Caco-2 (cell line): ENCODE data around the gene PATE4. TPM values are rescaled to one million over a fixed set of nuclear protein-coding genes. Genes with fewer than 3 reads are reported as not detected.

Source experiments
- BruUV-seq: library from RNA; stranded (reverse); fragments of 400-500 nt; replicated peaks from 2 replicates; lab custom pipeline; 2021; lab: Mats Ljungman, UMichigan
- CTCF ChIA-PET: fragments of 300-600 bp; sonication (Branson Sonifier 250); formaldehyde crosslinking; loops from one replicate; lab custom pipeline; 2022; ENCODE audit warnings: antibody characterized with exemption; lab: Charles Lee
- POLR2A ChIA-PET: fragments of 300-600 bp; sonication (Branson Sonifier 250); formaldehyde crosslinking; loops from one replicate; lab custom pipeline; 2022; ENCODE audit warnings: antibody characterized with exemption; lab: Charles Lee
- DNase-seq, 2 experiments: peaks; one replicate each; pipeline versions ENCODE4 v3.0.0 to v3.0.0-alpha.2; 2020 to 2022
- H3K27me3 ChIP-seq: replicated peaks from 2 replicates; pipeline ENCODE4 v1.6.0; 2011; ENCODE audit warnings: low read length; ENCODE audit not compliant: control insufficient read depth, insufficient read depth
- H3K36me3 ChIP-seq: 2 replicates; pipeline ENCODE4 v1.5.1; 2011; ENCODE audit warnings: low read length; ENCODE audit not compliant: control insufficient read depth, insufficient read depth
- H3K4me1 ChIP-seq: fragments of 250-450 bp; sonication (Bioruptor Pico); 2 replicates; pipeline ENCODE4 v1.5.1; 2020; ENCODE audit warnings: mild to moderate bottlenecking
- H3K4me3 ChIP-seq: 2 replicates; pipeline ENCODE4 v1.5.1; 2011; ENCODE audit warnings: low read depth, mild to moderate bottlenecking, control low read depth, low read length
- H3K9me3 ChIP-seq: fragments of 250-450 bp; sonication (Bioruptor Pico); 2 replicates; pipeline ENCODE4 v1.5.1; 2020; ENCODE audit warnings: mild to moderate bottlenecking, moderate library complexity
- H3K27ac Mint-ChIP-seq: one replicate; pipeline ENCODE4 v1.8.0; 2022; ENCODE audit warnings: mixed read lengths; ENCODE audit not compliant: unreplicated experiment
- H3K27me3 Mint-ChIP-seq: one replicate; pipeline ENCODE4 v1.8.0; 2022; ENCODE audit warnings: mixed read lengths; ENCODE audit not compliant: insufficient read depth, unreplicated experiment
- H3K36me3 Mint-ChIP-seq: one replicate; pipeline ENCODE4 v1.8.0; 2022; ENCODE audit warnings: mild to moderate bottlenecking, mixed read lengths; ENCODE audit not compliant: insufficient read depth, unreplicated experiment
- H3K4me1 Mint-ChIP-seq: one replicate; pipeline ENCODE4 v1.8.0; 2022; ENCODE audit warnings: low read depth, mixed read lengths; ENCODE audit not compliant: unreplicated experiment
- H3K4me3 Mint-ChIP-seq: one replicate; pipeline ENCODE4 v1.8.0; 2022; ENCODE audit warnings: mild to moderate bottlenecking, moderate library complexity, mixed read lengths; ENCODE audit not compliant: unreplicated experiment
- H3K9me3 Mint-ChIP-seq: one replicate; pipeline ENCODE4 v1.8.0; 2022; ENCODE audit warnings: mixed read lengths; ENCODE audit not compliant: unreplicated experiment
- intact Hi-C: fragments of 100-400 bp; cut with micrococcal nuclease; formaldehyde crosslinking; loops from one replicate; pipeline ENCODE4 v1.10.0; 2022; ENCODE audit not compliant: unreplicated experiment
- total RNA-seq: library from RNA; stranded (reverse); gene quantifications from 2 replicates; pipeline ENCODE4 v1.2.3, GENCODE V29; 2022
- TF ChIP-seq, protein P1 (sequence below), 2 experiments: fragments of 200-600 bp in 1 of 2; IDR thresholded peaks; 1 replicate in 1 of 2; 2 replicates in 1 of 2; pipeline versions ENCODE4 v1.5.1 to v1.8.0; 2011 to 2022; ENCODE audit warnings: antibody characterized with exemption in 1 of 2, control low read depth in 1 of 2, inconsistent platforms in 1 of 2, low read depth in 1 of 2, low read length in 1 of 2, mild to moderate bottlenecking in 1 of 2, moderate library complexity in 1 of 2; ENCODE audit not compliant: insufficient read depth in 1 of 2, severe bottlenecking in 1 of 2, unreplicated experiment in 1 of 2

PATE4 gene
- total RNA-seq, 1 experiment from 2014 or later, result not detected

DNA sequence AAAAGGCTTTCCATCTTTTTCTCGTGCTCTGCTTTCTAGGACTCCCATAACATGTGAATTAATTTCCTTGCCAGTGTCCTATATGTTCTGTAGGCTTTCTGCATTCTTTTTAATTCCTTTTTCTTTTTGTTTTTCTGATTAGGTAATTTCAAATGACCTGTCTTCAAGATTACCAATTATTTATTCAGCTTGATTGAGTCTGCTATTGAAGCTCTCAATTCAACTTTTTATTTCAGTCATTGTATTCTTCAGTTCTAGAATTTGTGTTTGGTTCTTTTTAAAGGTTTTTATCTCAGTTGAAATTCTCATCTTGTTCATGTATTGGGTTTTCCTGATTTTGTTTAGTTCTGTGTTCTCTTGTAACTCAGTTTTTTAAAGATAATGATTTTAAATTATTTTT, 30.7 kb upstream of the PATE4 start:
- H3K9me3 Mint-ChIP-seq, result peaks cover 38% of the 10 kb centered on the region
- no peak for DNase-seq
- H3K36me3 Mint-ChIP-seq, result no peaks in the 10 kb centered on the region
- no peak overlapping the region for H3K27ac Mint-ChIP-seq
- H3K4me3 Mint-ChIP-seq, result no peak overlapping the region
- H3K27me3 Mint-ChIP-seq, result peaks cover 14% of the 10 kb centered on the region
- H3K4me3 ChIP-seq, result no peak overlapping the region
- CTCF ChIA-PET, result no interaction called here
- H3K4me1 ChIP-seq, result no peaks in the 10 kb centered on the region
- no peaks in the 10 kb centered on the region for H3K27me3 ChIP-seq
- peaks cover 18% of the 10 kb centered on the region for H3K9me3 ChIP-seq
- TF ChIP-seq, protein P1, sequence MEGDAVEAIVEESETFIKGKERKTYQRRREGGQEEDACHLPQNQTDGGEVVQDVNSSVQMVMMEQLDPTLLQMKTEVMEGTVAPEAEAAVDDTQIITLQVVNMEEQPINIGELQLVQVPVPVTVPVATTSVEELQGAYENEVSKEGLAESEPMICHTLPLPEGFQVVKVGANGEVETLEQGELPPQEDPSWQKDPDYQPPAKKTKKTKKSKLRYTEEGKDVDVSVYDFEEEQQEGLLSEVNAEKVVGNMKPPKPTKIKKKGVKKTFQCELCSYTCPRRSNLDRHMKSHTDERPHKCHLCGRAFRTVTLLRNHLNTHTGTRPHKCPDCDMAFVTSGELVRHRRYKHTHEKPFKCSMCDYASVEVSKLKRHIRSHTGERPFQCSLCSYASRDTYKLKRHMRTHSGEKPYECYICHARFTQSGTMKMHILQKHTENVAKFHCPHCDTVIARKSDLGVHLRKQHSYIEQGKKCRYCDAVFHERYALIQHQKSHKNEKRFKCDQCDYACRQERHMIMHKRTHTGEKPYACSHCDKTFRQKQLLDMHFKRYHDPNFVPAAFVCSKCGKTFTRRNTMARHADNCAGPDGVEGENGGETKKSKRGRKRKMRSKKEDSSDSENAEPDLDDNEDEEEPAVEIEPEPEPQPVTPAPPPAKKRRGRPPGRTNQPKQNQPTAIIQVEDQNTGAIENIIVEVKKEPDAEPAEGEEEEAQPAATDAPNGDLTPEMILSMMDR (IDR thresholded peaks at IDR 0.05; ENCODE audit: insufficient read depth in 1 of 2, low read depth in 1 of 2, low read length in 1 of 2, severe bottlenecking in 1 of 2, unreplicated experiment in 1 of 2), result no peak
- no peaks in the 10 kb centered on the region for H3K4me1 Mint-ChIP-seq
- BruUV-seq, result no TSS peak
- intact Hi-C loops, result no loop called here
- POLR2A ChIA-PET, result no interaction called here
- H3K36me3 ChIP-seq, result no peaks in the 10 kb centered on the region

DNA sequence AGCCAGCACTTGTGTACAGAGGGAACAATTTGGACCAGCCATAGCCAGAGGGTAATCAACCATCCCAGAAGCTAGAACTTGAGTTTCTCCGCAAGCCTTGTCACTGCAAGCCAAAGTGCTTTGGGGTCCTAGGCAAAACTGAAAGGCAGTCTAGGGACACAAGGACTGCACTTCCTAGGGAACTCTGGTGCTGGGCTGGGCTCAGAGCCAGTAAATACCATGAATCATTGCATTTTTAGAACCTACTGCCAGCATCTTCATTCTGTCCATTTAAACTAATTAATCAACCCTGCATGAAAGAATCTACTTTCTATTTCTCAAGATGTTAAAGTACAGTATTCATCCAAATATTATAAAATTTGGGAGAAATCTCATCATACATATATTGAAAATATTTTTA, 25.2 kb upstream of the PATE4 start:
- H3K27me3 Mint-ChIP-seq, result peaks cover 10% of the 10 kb centered on the region
- ChIA-PET CTCF (no interaction called here), POLR2A (no interaction called here)
- no peak overlapping the region for H3K4me3 Mint-ChIP-seq
- Histone ChIP-seq H3K4me1 (no peaks in the 10 kb centered on the region), H3K27me3 (no peaks in the 10 kb centered on the region), H3K4me3 (no peak overlapping the region), H3K36me3 (no peaks in the 10 kb centered on the region), H3K9me3 (peaks cover 4% of the 10 kb centered on the region)
- no TSS peak for BruUV-seq
- H3K9me3 Mint-ChIP-seq, result no peaks in the 10 kb centered on the region
- H3K36me3 Mint-ChIP-seq, result no peaks in the 10 kb centered on the region
- no peak overlapping the region for H3K27ac Mint-ChIP-seq
- no peak for DNase-seq
- intact Hi-C loops, result no loop called here
- H3K4me1 Mint-ChIP-seq, result no peaks in the 10 kb centered on the region
- TF ChIP-seq, protein P1 (IDR thresholded peaks at IDR 0.05; ENCODE audit: insufficient read depth in 1 of 2, low read depth in 1 of 2, low read length in 1 of 2, severe bottlenecking in 1 of 2, unreplicated experiment in 1 of 2), result no peak

DNA sequence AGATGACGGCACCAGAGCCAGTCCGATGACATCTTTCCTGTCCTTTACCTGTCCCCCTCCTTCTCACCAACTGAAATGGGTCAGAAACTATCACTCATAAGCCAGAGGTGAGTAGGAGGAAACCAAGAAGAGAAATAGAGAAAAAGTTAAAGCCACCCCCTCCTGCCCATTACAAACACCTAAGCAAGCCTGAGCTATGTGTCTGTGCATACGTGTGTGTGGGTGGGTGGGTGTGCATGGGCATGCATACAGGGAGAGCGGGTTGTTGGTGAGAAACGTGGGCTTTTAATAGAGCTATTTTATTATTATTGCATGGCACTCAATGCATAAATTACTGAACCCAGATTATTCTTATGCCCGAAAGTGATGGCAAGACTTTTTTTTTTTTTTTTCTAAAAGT, 2.6 kb downstream of the PATE4 start:
- Mint-ChIP-seq H3K27me3 (peaks cover 24% of the 10 kb centered on the region), H3K4me1 (no peaks in the 10 kb centered on the region), H3K9me3 (peaks cover 10% of the 10 kb centered on the region), H3K36me3 (no peaks in the 10 kb centered on the region), H3K4me3 (no peak overlapping the region), H3K27ac (no peak overlapping the region)
- Histone ChIP-seq H3K36me3 (no peaks in the 10 kb centered on the region), H3K27me3 (no peaks in the 10 kb centered on the region; the same call in 1 of the 2 replicates), H3K4me3 (no peak overlapping the region), H3K9me3 (peaks cover 4% of the 10 kb centered on the region; the same call in 1 of the 2 replicates), H3K4me1 (no peaks in the 10 kb centered on the region)
- POLR2A ChIA-PET, result interaction anchor here (0.7 kb wide), 1 partner anchor 52 kb away, joined by 4 read pairs; the partner anchor contains the start of gene HYLS1
- intact Hi-C loops, result no loop called here
- DNase-seq, result no peak
- CTCF ChIA-PET, result no interaction called here
- no TSS peak for BruUV-seq
- TF ChIP-seq, protein P1 (IDR thresholded peaks at IDR 0.05; ENCODE audit: insufficient read depth in 1 of 2, low read depth in 1 of 2, low read length in 1 of 2, severe bottlenecking in 1 of 2, unreplicated experiment in 1 of 2), result no peak
